Uterus (tissue), 2 donors: ENCODE results near the gene LST1.

Experiments used
- POLR2A ChIP-seq, 2 donors: fragments of 450-650 bp; IDR thresholded peaks; one replicate each; pipeline ENCODE4 v1.6.1; 2016; ENCODE audit warnings: antibody characterized with exemption in 2 of 2, mild to moderate bottlenecking in 1 of 2, moderate library complexity in 1 of 2
- TF ChIP-seq, protein P1 (sequence below), 4 experiments: fragments of 200-600 bp in 2 of 4; fragments of 450-650 bp in 2 of 4; sonication (generic) in 2 of 4; IDR thresholded peaks; one replicate each; pipeline ENCODE4 v1.5.1; 2016 to 2019; ENCODE audit warnings: antibody characterized with exemption in 4 of 4, mild to moderate bottlenecking in 2 of 4, moderate library complexity in 1 of 4

DNA sequence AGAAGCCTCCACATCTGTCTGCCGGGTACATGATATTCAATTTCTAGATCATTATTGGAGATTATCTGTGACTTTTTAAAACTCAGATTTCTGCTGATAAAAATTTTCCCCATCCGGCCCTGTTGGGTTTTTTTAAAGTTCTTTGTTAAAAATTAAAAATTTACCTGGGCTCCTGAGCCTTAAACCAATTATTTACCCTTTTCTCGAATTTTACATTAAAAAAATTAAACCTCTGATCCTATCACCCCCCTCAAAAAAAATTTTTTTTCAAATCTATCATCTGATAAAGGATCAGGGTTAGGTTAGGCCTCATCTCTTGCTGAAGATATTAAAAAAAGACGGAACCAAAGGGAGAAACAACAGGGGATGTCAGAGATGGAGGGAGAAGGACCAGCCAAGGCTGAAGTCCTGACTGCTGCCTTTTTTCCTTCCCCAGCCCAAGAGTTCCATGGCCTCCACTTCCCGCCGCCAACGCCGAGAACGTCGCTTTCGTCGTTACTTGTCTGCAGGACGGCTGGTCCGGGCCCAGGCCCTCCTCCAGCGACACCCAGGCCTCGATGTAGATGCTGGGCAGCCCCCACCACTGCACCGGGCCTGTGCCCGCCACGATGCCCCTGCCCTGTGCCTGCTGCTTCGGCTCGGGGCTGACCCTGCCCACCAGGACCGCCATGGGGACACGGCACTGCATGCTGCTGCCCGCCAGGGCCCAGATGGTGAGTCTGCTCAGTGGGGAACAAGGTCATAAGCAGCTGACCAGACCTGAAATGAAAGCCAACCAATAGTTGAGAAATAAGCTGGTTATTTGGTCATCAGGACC, 38.1 kb upstream of the LST1 start:
- TF ChIP-seq, protein P1, sequence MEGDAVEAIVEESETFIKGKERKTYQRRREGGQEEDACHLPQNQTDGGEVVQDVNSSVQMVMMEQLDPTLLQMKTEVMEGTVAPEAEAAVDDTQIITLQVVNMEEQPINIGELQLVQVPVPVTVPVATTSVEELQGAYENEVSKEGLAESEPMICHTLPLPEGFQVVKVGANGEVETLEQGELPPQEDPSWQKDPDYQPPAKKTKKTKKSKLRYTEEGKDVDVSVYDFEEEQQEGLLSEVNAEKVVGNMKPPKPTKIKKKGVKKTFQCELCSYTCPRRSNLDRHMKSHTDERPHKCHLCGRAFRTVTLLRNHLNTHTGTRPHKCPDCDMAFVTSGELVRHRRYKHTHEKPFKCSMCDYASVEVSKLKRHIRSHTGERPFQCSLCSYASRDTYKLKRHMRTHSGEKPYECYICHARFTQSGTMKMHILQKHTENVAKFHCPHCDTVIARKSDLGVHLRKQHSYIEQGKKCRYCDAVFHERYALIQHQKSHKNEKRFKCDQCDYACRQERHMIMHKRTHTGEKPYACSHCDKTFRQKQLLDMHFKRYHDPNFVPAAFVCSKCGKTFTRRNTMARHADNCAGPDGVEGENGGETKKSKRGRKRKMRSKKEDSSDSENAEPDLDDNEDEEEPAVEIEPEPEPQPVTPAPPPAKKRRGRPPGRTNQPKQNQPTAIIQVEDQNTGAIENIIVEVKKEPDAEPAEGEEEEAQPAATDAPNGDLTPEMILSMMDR (IDR thresholded peaks at IDR 0.05): no peak
- TF ChIP-seq POLR2A (IDR thresholded peaks at IDR 0.05): no peak
